Thyroid gland (tissue), 4 donors: Measurements from ENCODE around the gene SRPK1. TPM values are rescaled to one million over a fixed set of nuclear protein-coding genes. Genes with fewer than 3 reads are reported as not detected.

Source experiments
- DNase-seq, 2 donors: peaks; one replicate each; pipeline ENCODE4 v3.0.0-alpha.2; 2019
- H3K27ac ChIP-seq, 3 donors: fragments of 200-600 bp; sonication (generic); 1 replicate in 2 of 3; 2 replicates in 1 of 3; pipeline ENCODE4 v1.5.1; 2016 to 2019; ENCODE audit warnings: mild to moderate bottlenecking in 1 of 3, moderate library complexity in 1 of 3
- H3K27me3 ChIP-seq: fragments of 200-600 bp; sonication (generic); one replicate; pipeline ENCODE4 v1.5.1; 2019
- H3K36me3 ChIP-seq, 2 donors: fragments of 200-600 bp; sonication (generic); one replicate each; pipeline ENCODE4 v1.5.1; 2016 to 2019
- H3K4me1 ChIP-seq, 2 donors: fragments of 200-600 bp; sonication (generic); one replicate each; pipeline ENCODE4 v1.5.1; 2017 to 2019
- H3K4me3 ChIP-seq, 3 donors: fragments of 200-600 bp; sonication (generic); replicated peaks in 1 of 3; 1 replicate in 2 of 3; 2 replicates in 1 of 3; pipeline ENCODE4 v1.5.1; 2016; ENCODE audit warnings: mild to moderate bottlenecking in 1 of 3
- H3K9me3 ChIP-seq: fragments of 200-600 bp; sonication (generic); one replicate; pipeline ENCODE4 v1.5.1; 2017
- POLR2A ChIP-seq, 2 donors: fragments of 450-650 bp; IDR thresholded peaks; one replicate each; pipeline ENCODE4 v1.6.1; 2017; ENCODE audit warnings: antibody characterized with exemption in 2 of 2, mild to moderate bottlenecking in 2 of 2, moderate library complexity in 1 of 2
- WGBS, 2 donors: methylation state at CpG; one replicate each; pipeline ENCODE4 v1.1.5; 2017; 5-methylcytosine and 5-hydroxymethylcytosine counted together
- intact Hi-C: fragments of 100-400 bp; cut with DNase I; formaldehyde crosslinking; loops from one replicate; pipeline ENCODE4 v1.15.1; 2023
- total RNA-seq, 4 donors: library from RNA; depleted of rRNA; stranded (reverse); fragments of >200 nt; gene quantifications; one replicate each; pipeline ENCODE4 v1.2.3, GENCODE V29; 2016
- TF ChIP-seq, protein P1 (sequence below), 6 experiments: fragments of 200-600 bp in 3 of 6; fragments of 450-650 bp in 3 of 6; sonication (generic) in 3 of 6; IDR thresholded peaks; one replicate each; pipeline ENCODE4 v1.5.1; 2016 to 2019; ENCODE audit warnings: antibody characterized with exemption in 6 of 6, mild to moderate bottlenecking in 2 of 6, inconsistent platforms in 1 of 6, moderate library complexity in 1 of 6

SRPK1 gene
- total RNA-seq, 4 donors from 2014 or later: 34.3 to 54.7 (median 50.7) TPM

- H3K36me3 ChIP-seq: no peaks in the 10 kb centered on the region
- no peaks in the 10 kb centered on the region for H3K27me3 ChIP-seq
- no peak overlapping the region for H3K27ac ChIP-seq
- WGBS, 2 donors: 87 to 91% methylated on average over 4 to 22 of the region's 30 CpGs
- no peak for DNase-seq
- intact Hi-C loops: no loop called here
- TF ChIP-seq, protein P1, sequence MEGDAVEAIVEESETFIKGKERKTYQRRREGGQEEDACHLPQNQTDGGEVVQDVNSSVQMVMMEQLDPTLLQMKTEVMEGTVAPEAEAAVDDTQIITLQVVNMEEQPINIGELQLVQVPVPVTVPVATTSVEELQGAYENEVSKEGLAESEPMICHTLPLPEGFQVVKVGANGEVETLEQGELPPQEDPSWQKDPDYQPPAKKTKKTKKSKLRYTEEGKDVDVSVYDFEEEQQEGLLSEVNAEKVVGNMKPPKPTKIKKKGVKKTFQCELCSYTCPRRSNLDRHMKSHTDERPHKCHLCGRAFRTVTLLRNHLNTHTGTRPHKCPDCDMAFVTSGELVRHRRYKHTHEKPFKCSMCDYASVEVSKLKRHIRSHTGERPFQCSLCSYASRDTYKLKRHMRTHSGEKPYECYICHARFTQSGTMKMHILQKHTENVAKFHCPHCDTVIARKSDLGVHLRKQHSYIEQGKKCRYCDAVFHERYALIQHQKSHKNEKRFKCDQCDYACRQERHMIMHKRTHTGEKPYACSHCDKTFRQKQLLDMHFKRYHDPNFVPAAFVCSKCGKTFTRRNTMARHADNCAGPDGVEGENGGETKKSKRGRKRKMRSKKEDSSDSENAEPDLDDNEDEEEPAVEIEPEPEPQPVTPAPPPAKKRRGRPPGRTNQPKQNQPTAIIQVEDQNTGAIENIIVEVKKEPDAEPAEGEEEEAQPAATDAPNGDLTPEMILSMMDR (IDR thresholded peaks at IDR 0.05): no peak
- no peak for TF ChIP-seq POLR2A (IDR thresholded peaks at IDR 0.05)
- no peaks in the 10 kb centered on the region for H3K9me3 ChIP-seq
- H3K4me3 ChIP-seq: no peak overlapping the region
- H3K4me1 ChIP-seq: no peaks in the 10 kb centered on the region
Measured at GRCh38 chr6:35931120-35931561, 10.2 kb upstream of the SRPK1 start.

GRCh38 chr6:35929601-35930000 lies 8.7 kb upstream of the SRPK1 start:
- intact Hi-C loops: no loop called here
- Histone ChIP-seq H3K4me3 (no peak overlapping the region), H3K4me1 (no peaks in the 10 kb centered on the region), H3K27ac (no peak overlapping the region), H3K9me3 (no peaks in the 10 kb centered on the region), H3K27me3 (no peaks in the 10 kb centered on the region), H3K36me3 (no peaks in the 10 kb centered on the region)
- no peak for DNase-seq
- 94% methylated on average over 1 of the region's 1 CpG for WGBS, 2 donors
- TF ChIP-seq, protein P1 (IDR thresholded peaks at IDR 0.05): no peak
- no peak for TF ChIP-seq POLR2A (IDR thresholded peaks at IDR 0.05)

DNA sequence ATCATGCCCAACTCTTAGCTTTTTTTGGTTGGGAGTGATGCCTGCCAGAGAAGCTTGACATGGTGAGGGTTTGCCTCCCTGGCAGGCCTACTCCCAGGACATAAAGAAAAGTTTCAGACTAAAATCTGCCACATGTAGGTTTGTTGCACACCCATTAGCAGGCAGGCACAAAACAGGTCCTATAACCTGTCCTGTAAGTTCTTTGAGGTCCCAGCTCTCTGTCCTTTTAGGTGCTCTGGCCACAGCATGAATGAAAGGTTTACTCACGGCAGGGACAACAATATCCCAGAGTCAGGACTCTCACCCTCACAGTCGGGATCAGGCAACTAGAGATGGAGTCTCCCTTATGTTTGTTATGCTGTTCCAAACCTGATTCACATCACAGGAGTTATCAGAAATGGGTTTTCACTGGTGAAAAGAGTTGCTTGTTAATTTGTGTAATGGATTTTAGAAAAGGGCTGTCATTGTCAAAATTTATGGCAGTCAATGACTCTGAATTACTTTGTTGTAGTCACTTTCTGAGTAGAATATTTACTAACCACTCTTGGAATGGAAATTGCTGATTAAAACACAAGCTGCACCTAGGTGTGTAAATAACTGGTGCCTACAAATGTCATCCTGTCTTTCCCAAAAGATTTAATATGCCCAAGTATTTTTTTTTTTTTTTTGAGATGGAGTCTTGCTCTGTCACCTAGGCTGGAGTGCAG lies 5.8 kb upstream of the SRPK1 start:
- DNase-seq: no peak
- WGBS, 2 donors: 86 to 97% methylated on average over 2 of the region's 2 CpGs
- intact Hi-C loops: no loop called here
- Histone ChIP-seq H3K4me3 (no peak overlapping the region), H3K36me3 (no peaks in the 10 kb centered on the region), H3K4me1 (peaks cover 0 to 1% of the 10 kb centered on the region in 2 donors), H3K27me3 (no peaks in the 10 kb centered on the region), H3K27ac (no peak overlapping the region), H3K9me3 (no peaks in the 10 kb centered on the region)
- TF ChIP-seq POLR2A (IDR thresholded peaks at IDR 0.05): no peak
- TF ChIP-seq, protein P1 (IDR thresholded peaks at IDR 0.05): no peak

- Histone ChIP-seq H3K9me3 (no peaks in the 10 kb centered on the region), H3K4me3 (no peak overlapping the region), H3K4me1 (peaks cover 0 to 2% of the 10 kb centered on the region in 2 donors), H3K27ac (no peak overlapping the region), H3K27me3 (no peaks in the 10 kb centered on the region), H3K36me3 (no peaks in the 10 kb centered on the region)
- TF ChIP-seq, protein P1 (IDR thresholded peaks at IDR 0.05): no peak
- no peak for TF ChIP-seq POLR2A (IDR thresholded peaks at IDR 0.05)
- DNase-seq: no peak
- WGBS, 2 donors: 95 to 96% methylated on average over 3 of the region's 3 CpGs
- intact Hi-C loops: no loop called here
Measured at GRCh38 chr6:35925961-35926360, 5.1 kb upstream of the SRPK1 start.

- H3K4me3 ChIP-seq: no peak overlapping the region
- WGBS, 2 donors: 94 to 98% methylated on average over 1 of the region's 1 CpG
- TF ChIP-seq POLR2A (IDR thresholded peaks at IDR 0.05): no peak
- TF ChIP-seq, protein P1 (IDR thresholded peaks at IDR 0.05): no peak
- H3K9me3 ChIP-seq: no peaks in the 10 kb centered on the region
- no peaks in the 10 kb centered on the region for H3K36me3 ChIP-seq
- no peak for DNase-seq
- intact Hi-C loops: no loop called here
- H3K27ac ChIP-seq: no peak overlapping the region
- H3K4me1 ChIP-seq: peaks cover 0 to 14% of the 10 kb centered on the region in 2 donors
- H3K27me3 ChIP-seq: no peaks in the 10 kb centered on the region
Measured at GRCh38 chr6:35924146-35924545, 3.2 kb upstream of the SRPK1 start.
